Colon (tissue), 2 donors: ENCODE measurements around the gene LSMEM2.
"Not testable (repeated sequence)": the region's sequence is repeated elsewhere in the genome, so short reads cannot be mapped to it uniquely, and the experiment has no call there.

Experiments used
- FAIRE-seq: peaks from 2 replicates; lab custom pipeline; 2012; peaks lifted over from hg19 to GRCh38; lab: Jason Lieb, UNC
- donor health status: control.
- donor health status: control.

Gene LSMEM2

DNA sequence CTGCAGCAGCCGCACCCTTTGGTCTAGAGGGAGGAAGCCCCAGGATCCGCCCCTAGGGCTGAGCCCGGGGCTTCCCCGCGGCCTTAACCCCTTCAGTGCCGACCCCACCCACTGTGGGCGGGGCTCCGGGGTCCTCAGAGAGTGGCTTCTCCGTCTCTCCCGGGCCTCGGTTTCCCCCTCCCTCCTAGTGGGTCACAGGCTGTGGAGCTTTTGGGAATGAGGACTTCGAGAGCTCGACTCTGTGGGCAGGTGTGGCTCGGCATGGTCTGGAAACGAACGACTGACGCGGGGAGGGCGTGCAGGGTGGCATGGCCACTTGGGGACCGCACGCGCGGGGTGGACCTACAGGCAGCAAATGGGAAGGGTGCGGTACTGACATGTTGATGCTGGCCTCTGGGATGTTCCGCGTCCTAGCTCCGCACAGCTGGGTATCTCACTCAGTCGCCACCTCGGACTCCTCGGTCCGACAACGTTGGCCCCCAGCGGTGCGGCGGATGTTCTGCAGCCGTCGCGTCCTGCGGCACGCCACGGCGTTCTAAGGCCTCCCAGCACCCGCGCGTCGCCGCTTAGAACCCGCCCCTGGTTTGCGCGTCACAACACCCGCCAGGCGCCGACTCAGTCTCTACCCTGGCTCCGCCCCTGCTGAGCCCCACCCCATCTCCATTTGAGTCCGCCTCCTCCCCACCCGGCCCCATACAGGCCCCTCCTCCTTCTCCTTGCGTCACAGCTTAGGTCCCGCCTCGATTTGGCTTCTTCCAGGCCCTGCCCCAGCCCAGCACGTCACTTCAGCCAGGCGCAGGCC is 20.1 kb downstream of the LSMEM2 start, which contains the start of the genes HYAL3 and NAA80:
HYAL3 (minus strand) TSS at position 570 of the 802 bp plus-strand sequence. CDS start 3,803 bp downstream, outside the sequence.
NAA80 (minus strand) TSS at position 570 of the 802 bp plus-strand sequence. CDS start 1,942 bp downstream, outside the sequence.
- FAIRE-seq, result no peak

DNA sequence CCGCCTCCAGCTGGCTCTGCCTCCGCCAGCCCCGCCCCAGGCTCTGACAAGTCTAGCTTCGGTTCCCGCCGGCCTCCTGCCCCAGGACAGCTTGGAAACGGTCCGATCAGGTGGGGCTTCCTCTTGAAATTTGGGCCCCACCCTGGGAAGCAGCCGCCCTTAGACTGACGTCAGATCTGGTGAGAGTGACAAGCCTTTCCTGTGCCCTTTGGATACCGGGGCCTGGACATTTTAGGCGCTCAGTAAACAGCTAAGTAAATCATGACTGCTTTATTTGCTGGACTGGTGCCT is 20.7 kb downstream of the LSMEM2 start:
- FAIRE-seq, result peak; percentile 97

DNA sequence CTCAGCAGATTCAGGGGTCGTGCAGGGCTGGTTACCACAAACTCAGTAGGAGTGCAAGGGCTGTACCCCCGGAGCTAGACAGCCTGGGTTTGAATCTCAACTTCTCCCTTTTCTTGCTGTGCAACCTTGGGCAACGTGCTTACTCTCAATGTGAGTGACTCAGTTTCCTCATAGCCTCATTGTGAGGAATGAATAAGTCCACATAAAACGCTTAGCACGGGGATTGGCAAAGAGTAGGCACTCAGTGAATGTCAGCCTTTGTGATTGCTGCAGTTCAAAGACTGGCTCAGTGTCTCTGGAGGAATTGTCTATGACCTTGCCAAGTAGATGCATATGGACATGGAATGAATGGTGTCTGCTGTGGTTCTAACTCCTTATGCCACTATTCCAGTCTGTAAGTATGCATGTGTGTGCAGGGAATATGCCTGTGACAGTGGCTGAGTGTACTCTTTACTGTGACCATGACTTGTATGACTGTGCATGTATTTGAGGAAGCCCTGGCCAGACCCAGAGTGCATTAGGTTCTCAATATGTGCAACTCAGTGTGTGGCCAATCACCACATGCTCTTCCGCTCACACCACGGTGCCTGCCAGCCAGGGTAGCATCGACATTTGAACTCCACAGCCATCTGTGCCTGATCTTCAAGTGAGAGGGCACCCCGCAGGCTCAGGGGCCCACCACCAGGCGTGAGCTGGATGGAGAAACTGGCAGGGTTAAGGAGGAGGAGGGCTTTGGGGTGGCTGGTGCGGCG is 21.2 kb downstream of the LSMEM2 start:
- no peak for FAIRE-seq

DNA sequence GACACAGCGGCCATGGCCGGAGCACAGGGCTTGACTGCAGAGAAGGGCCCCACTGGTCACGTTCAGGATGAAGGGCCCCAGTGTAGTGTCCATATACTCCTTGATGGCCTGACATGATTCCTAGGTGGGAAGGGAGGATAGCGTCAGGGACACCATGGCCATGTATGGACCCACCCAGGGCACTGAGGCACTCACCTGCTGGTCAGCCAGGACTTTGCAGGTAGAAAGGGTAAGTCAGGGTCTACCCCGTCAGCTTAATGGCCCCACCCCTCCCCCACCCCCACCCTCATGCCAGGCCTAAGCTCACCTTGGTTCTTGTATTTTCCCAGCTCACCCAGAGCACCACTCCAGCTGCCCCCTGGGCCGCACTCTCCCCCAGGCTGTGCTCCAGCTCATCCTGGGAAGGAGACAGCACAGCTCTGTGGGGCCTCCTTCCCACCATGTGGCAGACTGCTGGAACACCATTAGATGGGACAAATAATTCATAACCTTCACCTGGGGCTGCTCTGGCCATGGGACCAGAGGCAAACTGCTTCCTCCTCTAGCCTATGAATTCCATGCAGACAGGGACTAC is 21.9 kb downstream of the LSMEM2 start:
- FAIRE-seq, result no peak

DNA sequence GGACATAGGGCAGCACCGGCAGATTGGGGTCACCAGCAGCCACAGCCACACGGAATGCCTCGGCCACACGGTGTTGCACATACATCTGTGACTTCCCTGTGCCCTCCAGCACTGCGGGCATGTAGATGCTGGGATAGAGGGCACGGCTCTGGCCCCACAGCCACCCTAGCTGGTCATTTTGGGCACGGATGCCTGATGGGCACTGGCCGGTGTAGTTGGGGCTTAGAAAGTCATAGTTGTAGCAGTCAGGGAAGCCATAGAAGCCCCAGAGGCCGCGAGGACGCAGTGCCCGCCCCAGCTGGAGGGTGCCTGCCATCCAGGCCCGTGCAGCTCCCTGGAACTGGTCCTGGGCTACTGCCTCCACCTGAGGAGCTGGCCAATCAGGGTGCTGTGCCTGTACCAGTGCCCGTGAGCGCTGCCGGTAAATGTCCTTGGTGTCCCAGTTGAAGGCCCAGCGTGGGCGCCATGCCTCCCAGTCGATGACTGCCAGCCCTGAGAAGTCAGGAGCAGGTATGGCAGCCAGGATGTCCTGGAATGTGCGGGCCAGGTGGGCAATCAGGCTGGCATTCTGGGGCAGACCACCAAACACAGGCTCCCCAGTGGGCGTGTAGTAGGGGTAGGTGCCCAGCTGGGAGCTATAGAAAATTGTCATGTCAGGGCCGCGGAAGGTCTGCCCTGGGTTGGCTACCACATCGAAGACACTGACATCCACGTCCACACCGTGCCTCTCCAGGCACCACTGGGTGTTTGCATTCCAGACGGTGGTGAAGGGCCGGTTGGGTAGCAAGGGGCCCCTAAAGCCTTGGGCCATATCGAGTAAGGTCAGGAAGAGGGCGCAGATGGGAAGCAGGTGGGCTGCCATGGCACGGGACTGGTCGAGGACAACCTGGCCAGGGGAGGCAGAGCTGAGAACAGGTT is 23.5 kb downstream of the LSMEM2 start:
- no peak for FAIRE-seq

DNA sequence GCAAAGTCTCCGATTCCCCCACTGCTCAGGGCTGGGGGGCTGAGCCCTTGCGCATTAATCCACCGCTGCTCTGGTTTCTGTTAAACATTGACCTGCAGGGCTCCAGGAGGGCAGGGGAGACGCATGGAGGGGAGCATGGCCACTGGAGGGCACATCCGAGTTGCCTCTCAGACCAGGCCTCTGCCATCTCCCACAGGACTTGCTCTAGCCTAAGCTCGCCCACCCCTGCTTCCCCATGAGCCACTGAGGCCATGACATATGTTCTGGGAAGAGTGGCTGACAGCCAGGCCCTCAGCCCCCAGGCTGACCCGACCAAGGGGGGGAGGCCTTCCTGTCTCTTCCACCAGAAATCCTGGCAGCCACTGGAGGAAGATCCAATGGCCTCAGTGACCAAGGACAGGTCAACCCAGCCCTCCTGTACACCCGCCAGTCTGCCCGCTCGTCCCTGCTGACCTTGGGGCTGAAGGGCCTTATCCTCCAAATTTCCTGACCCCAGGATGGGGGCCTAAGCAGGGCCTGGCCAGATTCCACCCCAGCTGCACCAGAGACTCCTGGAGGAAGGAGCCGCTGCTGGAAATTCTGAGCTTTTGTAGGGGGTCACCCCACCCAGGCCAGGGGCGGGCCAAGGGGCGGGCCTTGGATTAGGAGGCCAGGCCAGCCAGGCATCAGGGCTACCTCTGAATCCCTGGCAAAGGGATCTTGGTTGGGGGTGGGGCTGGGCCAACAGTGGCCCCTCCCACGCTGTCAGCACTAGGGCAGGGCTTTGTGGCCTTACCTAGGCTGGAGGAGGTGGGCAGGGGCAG is 24.3 kb downstream of the LSMEM2 start, which contains the start of gene HYAL1:
HYAL1 (minus strand) TSS at position 562 of the 803 bp plus-strand sequence. CDS start 618 bp downstream, outside the sequence.
- FAIRE-seq, result no peak

DNA sequence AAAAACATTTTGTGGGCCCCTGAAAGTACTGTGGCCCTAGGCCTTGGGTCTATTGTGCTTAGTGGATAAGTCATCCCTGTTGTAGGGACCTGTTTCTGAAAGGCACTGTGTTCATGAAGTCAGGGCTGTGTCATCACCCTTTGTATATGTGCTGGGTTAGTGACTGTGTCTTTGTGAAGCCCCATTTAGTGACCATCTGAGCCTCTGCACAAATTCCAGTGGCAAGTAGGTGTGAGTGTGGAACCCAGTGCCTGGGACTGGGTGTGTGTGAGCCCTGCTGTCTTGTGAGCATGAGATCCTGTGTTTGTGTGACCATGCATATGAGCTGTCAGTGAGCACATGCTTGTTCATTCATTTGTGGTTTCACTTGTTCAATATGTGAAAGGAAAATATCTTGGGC is 25.7 kb downstream of the LSMEM2 start:
- FAIRE-seq, result no peak

DNA sequence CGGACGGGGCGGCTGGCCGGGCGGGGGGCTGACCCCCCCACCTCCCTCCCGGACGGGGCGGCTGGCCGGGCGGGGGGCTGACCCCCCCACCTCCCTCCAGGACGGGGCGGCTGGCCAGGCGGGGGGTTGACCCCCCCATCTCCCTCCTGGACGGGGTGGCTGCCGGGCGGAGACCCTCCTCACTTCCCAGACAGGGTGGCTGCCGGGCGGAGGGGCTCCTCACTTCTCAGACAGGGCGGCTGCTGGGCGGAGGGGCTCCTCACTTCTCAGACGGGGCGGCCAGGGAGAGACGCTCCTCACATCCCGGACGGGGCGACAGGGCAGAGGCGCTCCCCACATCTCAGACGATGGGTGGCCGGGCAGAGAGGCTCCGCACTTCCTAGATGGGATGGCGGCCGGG is 33.2 kb downstream of the LSMEM2 start:
- FAIRE-seq, result not testable (repeated sequence)

DNA sequence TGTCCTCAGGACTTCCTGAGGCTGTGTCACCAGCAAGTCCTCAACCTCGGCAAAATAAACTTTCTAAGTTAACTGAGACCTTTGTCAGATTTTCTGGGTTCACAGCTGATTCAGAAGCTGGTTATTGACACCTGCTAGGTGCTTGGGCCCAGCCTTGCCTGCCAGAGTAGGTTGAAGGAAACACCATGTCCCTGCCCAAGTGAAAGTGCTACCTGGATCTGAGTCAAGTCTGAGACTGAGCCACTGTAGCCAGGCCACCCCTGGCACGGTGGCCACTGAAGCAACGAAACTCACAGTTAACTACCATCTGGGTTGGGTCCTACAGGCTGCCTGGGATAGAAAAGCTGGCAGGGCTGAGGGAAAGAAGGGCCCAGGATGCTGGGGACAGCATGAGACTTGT is 35.5 kb downstream of the LSMEM2 start:
- FAIRE-seq, result no peak

DNA sequence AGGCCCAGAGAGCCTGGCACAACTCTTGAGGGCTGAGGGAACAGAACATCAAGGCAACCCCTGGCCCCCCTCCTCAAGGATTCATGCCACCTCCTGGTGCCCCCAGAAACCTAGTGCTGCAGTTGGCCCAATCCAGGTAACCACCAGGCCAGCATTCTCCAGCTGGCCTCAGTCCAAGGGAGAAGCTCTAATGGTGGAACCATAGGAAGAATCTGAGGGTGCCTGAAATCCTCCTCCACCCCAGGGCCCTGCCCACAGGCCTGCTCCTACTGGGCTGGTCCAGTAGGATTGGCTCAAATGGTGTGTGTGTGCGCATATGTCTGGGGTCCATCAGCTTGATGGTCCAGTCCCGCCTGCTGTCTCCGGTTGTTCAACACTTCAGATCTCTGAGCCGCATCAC is 35.9 kb downstream of the LSMEM2 start:
- no peak for FAIRE-seq

DNA sequence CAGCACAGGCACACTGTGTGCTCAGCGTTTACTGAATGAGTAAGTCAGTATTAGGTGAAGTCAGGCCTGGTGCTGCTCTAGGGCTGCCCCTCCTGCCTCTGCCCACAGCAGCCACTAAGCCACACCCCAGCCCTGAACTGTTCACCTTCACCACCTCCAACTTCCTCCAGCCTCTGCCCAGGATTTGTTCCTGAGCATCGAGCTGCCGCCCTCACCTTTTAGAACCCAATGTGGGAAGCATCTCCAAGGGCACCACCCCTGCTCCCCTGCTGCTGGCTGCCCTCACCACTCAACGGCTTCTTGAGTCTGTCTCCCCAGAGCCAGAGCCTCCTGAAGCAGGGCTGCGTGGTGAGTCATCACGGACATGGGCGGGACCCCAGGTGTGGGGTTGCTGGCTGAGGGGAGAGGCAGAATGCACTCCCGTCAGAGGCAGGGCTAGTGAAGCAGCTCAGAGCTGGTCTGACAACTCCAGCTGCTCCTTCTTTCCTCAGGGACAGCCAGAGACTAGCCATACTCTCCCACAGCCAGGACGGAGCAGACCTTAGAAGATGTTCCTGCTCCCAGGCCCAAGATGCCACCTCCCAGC is 37.9 kb downstream of the LSMEM2 start:
- no peak for FAIRE-seq

DNA sequence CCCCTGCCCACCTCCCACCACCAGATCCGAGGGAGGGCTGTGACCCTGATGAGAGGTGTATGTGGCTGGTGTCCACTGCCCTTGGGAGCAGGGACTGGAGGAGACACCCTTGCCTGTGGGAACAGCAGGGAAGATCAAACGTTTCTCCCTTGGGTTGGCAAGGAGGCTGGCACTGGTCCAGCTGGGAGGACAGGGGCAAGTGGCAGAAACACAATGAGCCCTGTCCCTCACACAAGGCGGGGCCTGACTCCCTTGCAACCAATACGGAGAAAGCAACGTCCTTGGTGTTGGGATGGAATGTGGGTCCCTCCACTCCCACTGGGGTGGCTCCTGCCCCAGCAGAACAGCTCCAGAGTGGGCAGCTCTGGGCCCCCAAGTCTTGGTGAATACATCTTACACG is 38.4 kb downstream of the LSMEM2 start:
- no peak for FAIRE-seq

DNA sequence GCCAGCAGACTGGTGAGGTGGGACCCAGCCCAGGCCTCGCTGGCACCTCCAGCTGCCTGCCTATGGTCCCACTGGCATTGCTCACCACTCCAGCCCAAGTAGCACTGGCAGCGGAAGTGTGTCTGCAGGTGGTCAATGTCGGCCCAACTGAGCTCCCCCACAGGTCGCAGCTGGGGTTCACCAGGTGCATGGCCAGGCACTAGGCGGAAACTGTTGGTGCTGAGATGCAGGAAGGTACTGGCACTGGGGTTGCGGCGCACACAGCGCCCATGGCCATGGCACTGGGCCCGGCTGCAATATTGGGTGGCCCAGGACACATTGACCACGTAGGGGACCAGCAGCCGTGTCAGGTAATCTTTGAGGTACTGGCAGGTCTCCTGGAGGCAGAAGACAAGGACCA is 39.3 kb downstream of the LSMEM2 start:
- FAIRE-seq, result no peak

DNA sequence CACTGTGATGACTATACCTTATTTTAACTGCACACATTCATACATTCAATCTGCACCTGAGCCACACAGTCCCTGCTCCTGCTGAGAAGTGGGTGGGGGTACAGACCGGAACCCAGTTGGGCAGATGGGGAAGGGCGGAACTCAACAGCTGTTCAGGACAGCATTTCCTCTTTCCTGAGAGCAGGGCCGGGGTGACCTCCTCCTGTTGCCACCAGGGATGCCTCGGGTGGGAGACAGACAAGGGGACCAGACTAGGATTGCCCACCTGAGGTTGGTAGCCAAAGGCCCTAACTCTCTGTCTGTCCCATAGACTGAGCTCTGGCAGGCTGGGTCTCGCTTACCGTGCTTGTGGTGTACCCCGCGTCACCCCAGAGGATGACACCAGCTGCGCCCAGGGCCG is 39.7 kb downstream of the LSMEM2 start:
- FAIRE-seq, result no peak

DNA sequence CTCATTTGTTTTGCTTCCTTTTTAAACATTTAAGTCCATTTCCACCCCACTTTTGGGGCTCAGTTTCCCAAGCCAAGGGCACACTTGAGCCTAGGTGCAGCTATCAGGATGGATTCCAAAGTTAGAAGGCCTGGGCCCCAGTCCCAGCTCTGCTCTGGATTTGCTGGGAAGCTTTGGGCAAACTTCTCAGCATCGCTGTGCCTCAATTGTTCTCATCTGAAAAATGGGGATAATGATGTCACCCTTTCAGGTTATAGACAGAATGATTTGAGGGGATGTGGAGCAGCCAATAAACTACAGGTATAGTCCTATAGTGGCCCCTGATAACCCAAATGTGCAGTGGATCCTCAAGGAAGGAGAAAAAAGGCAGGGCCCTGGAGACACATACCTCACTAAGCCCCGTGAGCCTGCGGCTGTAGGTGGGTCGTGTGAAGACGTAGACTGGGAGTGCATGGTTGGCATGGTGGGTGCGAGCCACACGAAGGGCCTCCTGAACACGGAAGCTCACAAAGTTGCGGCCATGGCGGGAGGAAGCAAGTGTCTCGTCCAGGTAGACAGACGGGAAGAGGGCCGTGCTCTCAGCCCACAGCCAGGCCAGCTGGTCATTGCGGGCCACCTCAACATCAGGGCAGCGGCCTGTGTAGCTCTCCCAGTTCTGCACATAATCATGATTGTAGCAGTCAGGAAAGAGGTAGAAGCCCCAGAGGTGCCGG is 40.5 kb downstream of the LSMEM2 start:
- no peak for FAIRE-seq

DNA sequence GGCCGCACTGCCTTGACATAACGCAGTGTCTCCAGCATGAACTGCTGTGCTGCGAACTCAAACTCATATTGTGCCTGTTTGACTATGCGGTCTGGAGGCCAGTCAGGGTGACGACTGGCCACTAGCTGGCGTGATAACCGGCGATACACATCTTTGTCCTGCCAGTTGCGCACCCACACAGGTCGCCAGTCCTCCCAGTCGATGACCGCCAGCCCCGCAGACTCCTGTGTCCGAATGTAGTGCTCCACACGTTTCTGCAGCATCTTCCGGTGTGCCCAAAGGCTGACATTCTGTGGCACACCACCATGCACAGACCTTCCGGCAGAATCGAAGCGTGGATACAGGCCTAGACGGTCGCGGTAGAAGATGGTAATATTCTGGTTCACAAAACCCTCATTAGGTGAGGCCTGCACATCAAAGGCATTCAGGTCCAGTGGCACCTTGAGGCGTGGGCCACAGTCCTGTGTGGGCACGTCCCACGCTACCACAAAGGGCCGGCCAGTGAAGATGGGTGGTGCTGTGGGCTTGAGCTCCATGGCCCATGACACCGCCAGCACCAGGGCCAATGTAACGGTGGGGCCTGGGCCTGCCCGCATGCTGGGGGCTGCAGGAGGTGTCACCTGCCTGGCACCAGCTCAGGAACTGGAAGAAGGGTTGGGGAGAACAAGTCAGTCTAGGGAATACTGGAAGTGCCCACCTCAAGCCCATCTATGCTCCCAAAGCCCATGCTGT is 41.2 kb downstream of the LSMEM2 start:
- FAIRE-seq, result no peak

DNA sequence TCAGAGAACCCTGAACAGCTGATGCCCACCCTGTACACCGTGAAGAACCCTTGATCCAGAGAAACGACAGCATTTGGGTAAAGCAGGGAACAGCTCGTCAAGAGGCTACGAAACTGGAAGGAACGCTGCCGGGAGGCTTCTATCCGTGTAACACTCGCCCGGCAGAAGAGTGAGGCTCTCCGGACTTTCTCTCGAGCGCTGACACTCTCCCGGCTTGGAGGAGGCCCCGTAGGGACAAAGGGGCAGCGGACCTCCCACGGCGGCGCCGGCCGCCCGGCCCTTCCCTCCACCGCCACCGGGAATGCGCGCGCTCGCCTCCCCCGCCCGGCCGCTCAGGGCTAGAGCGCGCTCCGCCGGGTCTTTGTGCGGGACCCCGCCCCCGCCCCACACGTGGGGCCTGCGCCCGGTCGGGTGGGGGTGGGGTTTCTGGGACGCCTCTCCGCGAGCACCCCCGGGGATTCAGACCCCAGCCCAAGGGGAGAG is 42.0 kb downstream of the LSMEM2 start:
- FAIRE-seq, result no peak

DNA sequence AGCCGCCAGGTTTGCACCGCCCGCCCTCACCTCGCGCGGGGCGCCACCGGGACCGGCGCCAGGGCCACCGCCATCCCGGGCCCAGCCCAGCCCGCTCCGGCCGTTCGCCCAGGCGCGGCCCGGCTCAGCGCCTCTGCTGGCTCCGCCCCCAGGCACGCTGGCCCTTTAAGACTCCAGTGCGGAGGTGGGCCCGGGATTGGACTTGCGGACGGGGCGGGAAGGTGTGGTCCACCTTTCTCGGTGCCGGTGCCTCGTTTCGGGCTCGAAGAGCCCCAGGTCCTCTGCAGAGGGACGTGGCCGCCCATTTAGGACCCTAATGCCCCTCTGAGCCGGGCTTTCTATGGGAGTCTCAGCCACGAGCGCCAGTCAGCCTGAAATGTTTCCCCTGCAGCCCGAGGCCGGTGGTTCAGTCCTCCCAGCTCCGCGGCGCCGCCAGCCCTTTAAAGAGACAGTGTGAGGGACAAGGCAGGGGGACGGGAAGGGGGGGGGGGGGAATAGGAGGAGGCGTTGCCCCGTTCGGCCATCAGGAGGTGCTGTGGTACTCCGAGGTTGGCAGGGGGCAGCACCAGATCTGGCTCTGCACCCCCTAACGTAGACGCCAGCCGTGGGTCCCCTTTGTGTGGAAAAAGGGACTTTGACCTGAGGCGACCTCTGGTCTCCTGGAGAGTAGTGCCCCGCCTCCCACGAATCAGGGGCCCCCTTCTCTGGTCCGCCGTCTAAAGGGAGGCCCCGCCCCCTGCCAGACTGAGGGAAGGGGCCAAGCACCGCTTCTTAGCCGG is 42.6 kb downstream of the LSMEM2 start:
- no peak for FAIRE-seq

DNA sequence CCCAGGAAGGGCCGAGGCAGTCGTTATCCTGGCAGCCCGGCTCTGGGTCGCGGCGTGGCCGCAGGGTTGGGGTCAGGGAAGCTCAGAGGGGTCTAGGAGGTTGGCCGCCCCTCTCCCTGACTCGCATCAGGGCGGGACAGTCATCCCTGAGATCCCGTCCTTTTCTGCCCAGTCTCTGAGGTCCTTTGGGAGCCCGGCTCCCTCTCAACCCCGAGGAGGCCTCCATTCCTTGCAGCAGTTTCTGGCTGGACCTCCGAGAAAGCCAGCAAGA is 43.2 kb downstream of the LSMEM2 start:
- FAIRE-seq, result no peak
